HL-60 (cell line): ENCODE measurements around the gene DHRSX.

Experiments
- DNase-seq, 2 experiments: peaks; one replicate each; pipeline ENCODE4 v3.0.0-alpha.2; 2010 to 2020; ENCODE audit warnings: low read depth in 1 of 2, low spot score in 1 of 2
- H3K27ac ChIP-seq: fragments of 250-450 bp; sonication (Bioruptor Pico); replicated peaks from 2 replicates; pipeline ENCODE4 v1.5.1; 2020; ENCODE audit warnings: mild to moderate bottlenecking, moderate library complexity
- H3K27me3 ChIP-seq: fragments of 250-450 bp; sonication (Bioruptor Pico); 2 replicates; pipeline ENCODE4 v1.5.1; 2021; ENCODE audit warnings: mild to moderate bottlenecking, moderate library complexity; ENCODE audit not compliant: insufficient read depth, poor library complexity, severe bottlenecking
- H3K4me3 ChIP-seq: replicated peaks from 2 replicates; pipeline ENCODE4 v1.5.1; 2011; ENCODE audit warnings: mild to moderate bottlenecking, control low read depth, low read length; ENCODE audit not compliant: insufficient read depth
- CTCF ChIP-seq: IDR thresholded peaks from one replicate; pipeline ENCODE4 v1.5.1; 2011; ENCODE audit warnings: low read length, control low read depth, inconsistent platforms; ENCODE audit not compliant: insufficient read depth
- GABPA ChIP-seq: IDR thresholded peaks from 2 replicates; pipeline ENCODE4 v1.6.1; 2012; ENCODE audit warnings: low read depth
- POLR2AphosphoS5 ChIP-seq: IDR thresholded peaks from 2 replicates; pipeline ENCODE4 v1.6.1; 2012; ENCODE audit warnings: low read depth
- SPI1 ChIP-seq: IDR thresholded peaks from 2 replicates; pipeline ENCODE4 v1.6.1; 2012; ENCODE audit warnings: low read depth, mild to moderate bottlenecking, borderline replicate concordance
- TF ChIP-seq, protein P1 (sequence below): IDR thresholded peaks from 2 replicates; pipeline ENCODE4 v1.6.1; 2012; ENCODE audit warnings: low read depth; ENCODE audit not compliant: insufficient replicate concordance

The DHRSX gene

DNA sequence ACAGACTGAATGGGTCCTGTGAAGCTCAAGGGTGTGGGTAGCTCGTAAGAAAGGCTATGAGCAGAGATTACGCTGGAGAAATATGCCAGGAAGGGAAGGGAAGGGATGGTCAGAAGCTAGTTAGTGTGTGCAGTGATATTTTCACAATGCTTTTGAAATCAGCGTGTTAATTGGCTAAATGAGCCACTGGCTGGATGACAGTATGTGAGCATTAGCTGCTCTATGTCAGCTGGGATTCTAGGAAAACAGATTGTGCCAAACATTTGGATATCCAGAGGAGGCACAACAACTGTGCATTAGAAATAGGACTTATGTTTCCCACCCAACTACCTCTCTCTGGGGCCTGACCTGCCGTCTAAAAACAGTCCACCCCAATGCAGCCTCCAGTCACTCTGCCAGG is 168.5 kb downstream of the DHRSX start:
- no peak for DNase-seq
- H3K4me3 ChIP-seq: no peak overlapping the region
- H3K27ac ChIP-seq: no peak overlapping the region
- TF ChIP-seq, protein P1, sequence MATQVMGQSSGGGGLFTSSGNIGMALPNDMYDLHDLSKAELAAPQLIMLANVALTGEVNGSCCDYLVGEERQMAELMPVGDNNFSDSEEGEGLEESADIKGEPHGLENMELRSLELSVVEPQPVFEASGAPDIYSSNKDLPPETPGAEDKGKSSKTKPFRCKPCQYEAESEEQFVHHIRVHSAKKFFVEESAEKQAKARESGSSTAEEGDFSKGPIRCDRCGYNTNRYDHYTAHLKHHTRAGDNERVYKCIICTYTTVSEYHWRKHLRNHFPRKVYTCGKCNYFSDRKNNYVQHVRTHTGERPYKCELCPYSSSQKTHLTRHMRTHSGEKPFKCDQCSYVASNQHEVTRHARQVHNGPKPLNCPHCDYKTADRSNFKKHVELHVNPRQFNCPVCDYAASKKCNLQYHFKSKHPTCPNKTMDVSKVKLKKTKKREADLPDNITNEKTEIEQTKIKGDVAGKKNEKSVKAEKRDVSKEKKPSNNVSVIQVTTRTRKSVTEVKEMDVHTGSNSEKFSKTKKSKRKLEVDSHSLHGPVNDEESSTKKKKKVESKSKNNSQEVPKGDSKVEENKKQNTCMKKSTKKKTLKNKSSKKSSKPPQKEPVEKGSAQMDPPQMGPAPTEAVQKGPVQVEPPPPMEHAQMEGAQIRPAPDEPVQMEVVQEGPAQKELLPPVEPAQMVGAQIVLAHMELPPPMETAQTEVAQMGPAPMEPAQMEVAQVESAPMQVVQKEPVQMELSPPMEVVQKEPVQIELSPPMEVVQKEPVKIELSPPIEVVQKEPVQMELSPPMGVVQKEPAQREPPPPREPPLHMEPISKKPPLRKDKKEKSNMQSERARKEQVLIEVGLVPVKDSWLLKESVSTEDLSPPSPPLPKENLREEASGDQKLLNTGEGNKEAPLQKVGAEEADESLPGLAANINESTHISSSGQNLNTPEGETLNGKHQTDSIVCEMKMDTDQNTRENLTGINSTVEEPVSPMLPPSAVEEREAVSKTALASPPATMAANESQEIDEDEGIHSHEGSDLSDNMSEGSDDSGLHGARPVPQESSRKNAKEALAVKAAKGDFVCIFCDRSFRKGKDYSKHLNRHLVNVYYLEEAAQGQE: no peak
- TF ChIP-seq POLR2AphosphoS5 (no peak), CTCF (no peak), SPI1 (no peak)
- no peaks in the 10 kb centered on the region for H3K27me3 ChIP-seq

GRCh38 chrX:2330910-2331309 is 169.9 kb downstream of the DHRSX start:
- TF ChIP-seq CTCF (no peak), SPI1 (no peak), POLR2AphosphoS5 (no peak), GABPA (no peak)
- TF ChIP-seq, protein P1: no peak
- no peak overlapping the region for H3K4me3 ChIP-seq
- H3K27me3 ChIP-seq: no peaks in the 10 kb centered on the region
- H3K27ac ChIP-seq: no peak overlapping the region
- DNase-seq: no peak

GRCh38 chrX:2330487-2330886 is 170.3 kb downstream of the DHRSX start:
- Histone ChIP-seq H3K27ac (no peak overlapping the region), H3K27me3 (no peaks in the 10 kb centered on the region), H3K4me3 (no peak overlapping the region)
- no peak for DNase-seq
- TF ChIP-seq SPI1 (no peak), GABPA (no peak), POLR2AphosphoS5 (no peak), CTCF (no peak)
- TF ChIP-seq, protein P1: no peak
